NK-92 (cell line): Measurements from ENCODE around the gene IGFBP7.

Experiments
- DNase-seq: peaks from one replicate; lab custom pipeline; 2025; ENCODE audit not compliant: unreplicated experiment; lab: John Stamatoyannopoulos, UW

IGFBP7 gene

DNA sequence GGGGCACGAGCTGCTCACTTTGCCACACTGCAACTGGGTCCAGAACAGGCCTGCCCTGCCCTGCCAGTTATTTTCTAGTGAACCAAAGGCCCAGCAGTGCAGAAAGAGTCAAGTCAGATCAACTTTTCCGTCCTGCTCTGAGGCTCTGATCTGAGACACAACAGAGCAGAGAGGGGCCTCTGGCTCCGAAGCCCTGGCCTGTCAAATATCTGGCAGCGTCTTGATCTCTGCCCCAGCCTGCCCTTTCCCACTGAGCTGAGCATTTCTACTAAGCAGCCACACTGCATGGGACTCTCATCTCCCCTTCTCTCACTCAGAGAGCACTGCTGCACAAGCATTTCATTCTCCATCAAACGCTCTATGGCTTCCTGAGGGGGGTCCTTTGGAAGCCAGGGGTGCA lies 11.8 kb downstream of the IGFBP7 start:
- DNase-seq, result no peak

DNA sequence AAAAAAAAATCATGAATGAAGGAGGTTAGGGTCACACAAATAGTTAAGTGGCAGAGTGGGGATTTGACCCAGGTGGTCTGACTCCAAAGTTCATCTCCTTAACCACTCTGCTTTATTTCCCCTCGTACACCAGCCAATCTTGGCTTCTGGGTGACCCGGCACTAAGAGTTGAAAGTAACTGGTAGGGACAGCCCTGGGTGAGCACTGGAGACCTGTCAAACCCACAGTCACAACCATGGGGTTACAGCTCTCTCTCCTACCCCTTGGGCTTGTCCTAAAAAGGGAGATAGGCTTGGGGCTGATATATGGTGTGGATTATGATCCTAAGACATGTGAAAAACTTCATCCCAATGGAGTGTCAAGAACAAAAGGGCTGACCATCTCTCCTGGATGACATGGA lies 12.5 kb downstream of the IGFBP7 start:
- no peak for DNase-seq

DNA sequence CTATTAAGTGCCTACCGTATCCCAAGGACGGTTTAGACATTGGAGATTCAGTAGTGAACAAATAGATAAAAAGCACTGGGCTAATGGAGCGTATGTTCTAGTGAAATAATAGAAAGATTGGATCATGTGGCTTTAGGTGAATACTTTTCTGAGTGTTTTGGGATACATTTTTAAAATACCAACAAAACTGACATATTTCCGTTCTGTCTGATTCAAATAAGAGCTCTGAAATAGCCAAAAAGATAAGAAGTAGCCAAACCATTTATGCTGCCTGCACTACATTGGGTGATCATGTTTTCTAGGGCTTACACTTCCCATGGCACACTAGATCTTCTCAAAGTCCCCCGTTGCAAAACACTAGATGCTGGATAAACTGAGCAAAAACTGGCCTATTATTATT lies 14.2 kb downstream of the IGFBP7 start:
- no peak for DNase-seq

DNA sequence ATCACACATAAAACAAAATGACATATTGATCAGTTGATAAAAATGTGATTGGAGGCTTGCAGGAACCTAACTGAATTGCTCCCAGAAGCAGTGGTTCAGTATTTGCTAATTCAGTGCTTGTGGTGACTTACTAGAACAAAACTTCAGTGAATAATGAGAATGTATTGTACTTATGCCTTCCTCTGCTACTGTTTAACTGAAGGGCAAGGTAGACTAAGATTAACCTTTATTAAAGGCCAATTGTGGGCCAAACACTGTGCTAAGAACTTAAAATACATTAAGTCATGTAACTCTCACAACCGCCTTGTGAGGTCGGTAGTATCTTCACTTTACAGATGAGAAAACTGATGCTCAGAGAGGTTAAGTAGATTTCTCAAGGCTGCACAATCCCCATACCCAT lies 14.9 kb downstream of the IGFBP7 start:
- no peak for DNase-seq

DNA sequence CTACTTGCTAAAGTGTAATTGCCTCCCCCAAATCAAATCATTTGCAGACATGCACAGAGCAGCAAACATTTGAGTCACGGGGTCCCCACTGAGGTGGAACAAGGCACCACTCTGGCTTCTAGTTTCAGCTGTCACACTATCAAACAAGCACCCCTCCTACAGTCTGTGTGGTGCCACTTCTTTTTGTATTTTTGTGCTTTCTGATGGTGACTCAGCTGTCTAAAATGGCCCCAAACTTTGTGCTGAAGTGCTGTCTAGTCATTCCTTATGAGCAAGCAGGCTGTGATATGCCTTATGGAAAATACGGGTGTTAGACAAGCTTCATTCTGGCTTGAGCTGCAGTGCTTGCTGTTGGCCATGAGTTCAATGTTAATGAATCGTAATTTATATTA lies 15.4 kb downstream of the IGFBP7 start:
- no peak for DNase-seq

DNA sequence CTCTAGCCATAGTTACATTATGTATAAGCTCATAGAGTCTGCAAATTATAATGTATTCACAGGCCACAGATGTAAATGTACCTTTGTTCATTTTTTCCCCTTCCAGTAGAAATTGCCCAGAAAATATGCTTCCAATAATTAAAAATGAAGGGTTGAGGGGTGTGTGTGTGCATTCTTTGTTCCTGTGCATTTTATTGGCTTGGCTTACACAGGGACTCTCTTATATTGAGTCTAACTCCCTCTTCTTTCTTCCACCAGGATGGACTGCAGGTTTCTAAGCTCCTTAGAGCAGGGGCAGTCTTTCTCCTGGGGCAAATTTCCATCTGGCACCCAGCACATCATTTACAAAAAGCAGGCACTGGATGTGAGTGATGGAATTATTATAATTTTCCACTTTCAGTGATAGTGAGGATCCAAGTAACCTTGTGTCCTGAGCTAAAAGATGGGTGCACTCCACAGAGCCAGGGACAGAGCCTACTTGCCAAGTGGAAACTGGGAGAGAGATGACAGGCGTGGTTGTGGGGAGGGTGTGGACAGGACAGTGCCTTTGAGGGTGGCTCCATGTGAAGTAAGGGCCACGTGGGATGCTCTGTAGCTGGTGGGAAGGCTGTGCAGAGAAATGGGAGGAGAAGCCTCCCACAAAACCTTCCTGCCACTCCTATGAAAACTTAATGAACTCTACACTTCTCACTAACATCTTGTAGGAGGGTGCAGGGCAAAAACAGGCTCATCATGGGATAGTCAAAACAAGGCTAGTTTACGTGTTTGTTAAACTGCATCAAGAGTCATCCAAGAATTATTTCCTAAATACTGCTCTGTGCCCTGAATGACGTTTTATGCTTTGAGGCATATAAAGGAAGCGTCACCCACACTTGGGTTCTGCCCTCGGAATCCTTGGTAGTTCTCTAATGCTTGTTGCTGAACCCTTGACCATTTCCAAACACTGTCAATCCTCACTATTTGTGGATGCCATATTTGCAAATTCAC lies 16.0 kb downstream of the IGFBP7 start:
- no peak for DNase-seq

DNA sequence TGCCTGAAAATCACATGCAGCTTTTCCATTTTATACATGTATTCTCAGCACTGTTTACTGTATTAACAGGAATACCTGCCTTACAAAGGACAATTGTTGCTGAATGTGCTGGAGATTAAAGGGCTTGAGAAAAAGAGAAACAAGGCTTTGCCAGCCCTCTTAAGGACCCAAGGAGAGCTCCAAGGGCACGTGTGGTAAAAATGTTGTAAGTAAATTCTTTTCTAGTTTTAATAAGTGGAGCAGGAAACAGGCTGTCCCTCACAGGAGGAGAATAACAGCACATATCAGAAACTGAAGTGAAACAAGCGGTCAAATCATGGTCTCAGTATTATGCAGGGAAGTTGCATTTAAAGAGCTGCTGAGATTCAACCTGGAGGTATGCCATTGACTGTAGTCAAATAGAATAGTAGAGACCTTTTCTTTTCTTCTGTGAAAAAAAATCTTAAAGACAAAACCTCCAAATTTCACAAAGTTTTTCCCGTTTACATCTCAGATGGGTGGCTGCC lies 18.5 kb downstream of the IGFBP7 start:
- no peak for DNase-seq

DNA sequence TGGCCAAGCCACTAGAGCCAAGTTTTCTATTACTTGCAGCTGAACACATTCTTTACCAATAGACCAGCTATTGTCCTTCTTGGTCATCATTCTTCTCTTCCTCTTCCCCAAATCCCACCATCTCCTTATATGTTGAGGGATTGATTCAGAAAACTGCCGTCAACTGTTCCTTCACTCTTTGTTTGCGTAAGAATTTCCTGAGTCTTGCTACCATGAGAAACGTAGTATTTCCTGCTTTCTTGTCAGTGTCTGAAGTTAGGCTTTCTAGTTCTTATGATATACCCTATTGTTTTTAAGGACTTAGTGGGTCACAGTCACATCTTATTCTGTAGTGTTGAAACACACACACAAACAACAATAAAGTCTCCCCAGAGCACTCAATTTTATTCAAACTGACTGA lies 20.1 kb downstream of the IGFBP7 start:
- no peak for DNase-seq

DNA sequence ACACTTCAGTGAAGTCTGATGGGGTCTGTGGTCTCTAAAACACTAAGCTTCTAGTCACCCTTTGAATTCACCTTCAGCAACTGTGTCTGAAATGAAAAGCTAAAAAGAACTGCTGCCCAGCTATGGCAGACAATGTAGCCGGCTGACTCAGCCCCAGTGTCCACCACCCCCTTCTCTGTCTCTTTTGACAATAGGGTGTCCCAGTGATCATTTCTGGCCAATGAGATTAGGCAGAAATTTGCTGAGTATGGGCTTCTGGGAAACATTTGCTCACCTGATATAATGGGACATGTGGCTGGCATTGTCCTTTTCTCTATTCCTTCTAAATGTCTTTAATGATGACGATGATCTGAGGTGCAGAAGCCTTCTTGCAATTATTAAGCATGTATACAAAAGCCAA lies 20.6 kb downstream of the IGFBP7 start:
- no peak for DNase-seq

DNA sequence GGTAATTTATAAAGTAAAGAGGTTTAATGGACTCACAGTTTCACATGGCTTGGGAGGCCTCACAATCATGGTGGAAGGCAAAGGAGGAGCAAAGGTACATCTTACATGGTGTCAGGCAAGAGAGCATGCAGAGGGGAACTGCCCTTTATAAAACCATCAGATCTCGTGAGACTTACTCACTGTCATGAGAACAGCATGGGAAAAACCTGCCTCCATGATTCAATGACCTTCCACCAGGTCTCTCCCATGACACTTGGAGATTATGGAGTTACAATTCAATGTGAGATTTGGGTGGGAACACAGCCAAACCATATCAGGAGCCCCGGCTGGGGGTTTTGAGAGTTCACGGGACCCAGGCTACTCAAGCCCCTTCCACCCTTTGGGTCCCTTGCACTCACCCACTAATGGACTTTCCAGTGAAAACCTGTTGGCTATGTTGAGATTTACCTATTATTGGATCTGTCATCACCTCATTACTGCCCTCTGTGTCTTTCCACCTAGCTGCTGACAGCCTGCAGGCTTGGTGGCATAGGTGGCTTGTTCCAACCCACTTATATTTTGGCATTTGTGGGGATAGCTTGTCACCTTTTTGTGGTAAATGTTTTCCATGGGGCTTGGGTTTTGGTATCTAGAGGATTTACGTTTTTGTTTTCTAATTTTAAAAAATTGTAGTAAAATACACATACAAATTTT lies 24.0 kb downstream of the IGFBP7 start:
- no peak for DNase-seq

DNA sequence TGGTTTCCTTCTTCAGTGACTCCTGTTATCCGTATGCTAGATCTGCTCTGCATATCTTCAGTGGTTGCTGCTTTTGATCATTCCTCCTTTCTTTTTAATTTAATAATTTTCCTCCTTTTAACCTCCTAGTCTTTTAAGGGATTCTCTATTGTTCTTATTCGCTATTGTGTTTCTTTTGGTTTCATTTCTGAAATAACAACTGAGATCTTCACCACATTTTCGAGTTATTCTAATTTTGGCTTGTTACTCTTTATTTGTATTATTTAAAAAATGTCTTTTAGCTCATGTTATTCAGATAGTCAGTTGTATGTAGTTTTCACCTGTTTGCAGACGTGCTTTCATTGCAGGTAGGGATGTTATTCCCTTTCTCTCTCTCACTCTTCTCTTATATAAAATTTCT lies 24.9 kb downstream of the IGFBP7 start:
- no peak for DNase-seq

DNA sequence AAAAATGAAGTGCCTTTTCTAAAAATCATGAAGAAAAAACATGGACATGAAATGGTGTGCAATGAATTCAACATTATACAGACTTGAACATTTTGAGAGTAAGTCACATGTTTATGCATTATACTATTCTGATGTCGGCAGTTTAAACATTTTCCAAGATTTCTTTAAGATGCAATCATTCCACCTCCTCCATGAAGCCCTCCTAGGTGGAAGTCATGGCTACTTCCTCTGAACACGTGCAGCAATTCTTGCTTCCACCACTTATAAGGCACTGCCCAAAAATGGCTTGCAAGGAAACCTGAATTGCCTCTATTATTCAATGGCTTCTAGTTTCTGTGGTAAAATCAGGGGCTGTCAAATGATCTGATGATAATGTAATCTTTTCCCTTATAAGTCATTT lies 25.8 kb downstream of the IGFBP7 start:
- no peak for DNase-seq

DNA sequence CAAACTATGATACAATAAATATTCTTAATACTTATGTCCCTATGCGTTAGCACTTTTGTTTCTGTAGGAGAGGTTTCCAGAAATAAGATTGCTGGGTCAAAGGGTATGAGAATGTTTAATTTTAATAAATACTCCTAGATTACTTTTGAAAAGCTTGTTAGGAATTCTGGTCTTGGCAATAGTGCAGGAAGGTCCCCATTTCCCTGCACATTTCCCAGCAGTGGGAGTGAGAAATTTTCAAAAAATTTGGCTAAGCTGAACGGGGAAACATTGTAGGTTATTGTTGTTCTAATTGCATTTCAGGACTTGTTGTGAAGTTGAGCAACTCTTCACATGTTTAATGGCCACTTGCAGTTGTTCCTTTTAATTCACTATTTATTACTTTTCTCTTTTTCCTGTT lies 27.1 kb downstream of the IGFBP7 start:
- DNase-seq, result no peak

DNA sequence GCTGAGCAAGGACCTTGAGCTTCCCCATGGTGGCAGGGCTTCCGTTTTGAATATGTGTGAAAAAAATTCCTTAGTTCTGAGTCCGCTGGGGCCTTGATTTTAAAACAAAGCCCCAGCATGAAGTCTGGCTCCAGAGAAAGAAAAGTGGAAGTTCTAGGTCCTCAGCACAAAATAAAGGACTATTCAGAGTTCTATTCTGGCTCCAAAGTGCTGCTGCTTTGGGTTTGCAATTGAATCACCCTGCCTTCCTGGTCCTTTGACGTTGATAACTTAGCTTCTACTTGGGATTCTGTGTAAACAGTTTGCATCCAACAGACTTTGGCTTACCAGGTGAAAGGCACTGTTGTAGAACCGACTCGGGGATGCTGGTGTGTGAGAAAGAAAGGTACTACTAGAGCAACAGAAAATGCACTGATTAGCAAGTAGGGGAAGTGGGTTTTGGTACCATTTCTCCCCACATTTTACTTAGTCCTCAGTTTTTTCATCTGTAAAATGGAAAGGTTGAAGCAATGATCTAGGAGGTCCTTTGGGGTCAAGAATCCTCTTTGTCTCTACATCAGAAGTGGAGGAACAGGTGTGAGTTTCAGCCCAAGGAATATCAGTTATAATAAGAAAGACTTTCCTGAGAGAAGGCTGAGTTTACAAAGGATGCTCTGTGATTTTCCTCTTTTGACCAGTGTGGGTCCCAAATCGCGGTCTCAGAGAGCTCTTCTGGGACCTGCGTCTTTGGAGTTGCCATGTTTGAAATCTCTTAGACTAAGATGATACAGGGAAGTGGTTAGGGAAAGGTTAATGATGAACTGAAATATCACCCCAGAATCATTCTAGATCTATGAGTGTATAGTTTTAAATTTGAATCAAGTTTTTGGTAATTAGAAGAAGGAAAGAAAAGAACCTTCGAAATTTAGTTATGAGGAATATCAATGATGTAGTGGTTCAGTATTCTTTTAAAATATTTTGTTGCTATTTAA lies 28.2 kb downstream of the IGFBP7 start:
- no peak for DNase-seq

DNA sequence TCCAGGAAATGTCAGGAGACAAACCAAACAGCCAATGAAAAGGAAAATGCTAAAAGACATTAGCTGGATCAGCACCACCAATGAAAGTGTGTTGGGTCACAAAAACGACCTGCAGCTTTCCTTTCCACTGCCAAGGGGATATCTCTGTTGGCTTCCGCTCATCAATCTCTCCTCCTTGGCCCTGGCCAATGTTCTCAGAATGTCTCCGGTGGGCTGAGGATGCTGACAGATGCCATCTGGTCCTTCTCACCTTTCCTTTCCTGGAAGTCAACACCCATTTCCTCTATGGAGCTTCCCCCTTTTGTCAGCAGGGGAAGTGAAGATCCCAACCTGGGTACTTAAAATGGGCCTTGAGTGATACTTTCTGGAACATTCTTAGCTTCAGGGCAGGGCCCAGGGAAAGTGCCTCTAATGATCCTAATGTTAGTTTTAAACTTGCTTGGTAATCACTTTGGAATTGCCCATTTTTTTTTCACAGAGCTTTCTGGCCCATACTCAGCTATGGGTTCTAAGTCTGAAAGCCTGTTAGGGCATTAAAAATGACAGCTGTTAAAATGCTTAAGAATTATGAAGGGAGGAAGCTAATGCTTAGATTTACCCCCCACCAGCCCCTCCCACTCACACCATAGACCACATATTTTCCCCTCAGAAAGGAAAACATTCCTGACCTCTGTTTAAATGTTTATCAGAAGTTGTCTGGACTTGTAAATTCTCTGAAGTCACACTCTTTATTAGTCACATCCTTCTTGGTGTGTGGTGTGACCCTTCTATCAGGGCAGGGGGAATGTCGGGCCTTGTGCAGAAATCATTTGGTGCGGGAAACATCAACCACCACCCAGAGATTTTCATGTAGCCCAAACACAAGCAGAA lies 29.2 kb downstream of the IGFBP7 start:
- DNase-seq, result no peak

DNA sequence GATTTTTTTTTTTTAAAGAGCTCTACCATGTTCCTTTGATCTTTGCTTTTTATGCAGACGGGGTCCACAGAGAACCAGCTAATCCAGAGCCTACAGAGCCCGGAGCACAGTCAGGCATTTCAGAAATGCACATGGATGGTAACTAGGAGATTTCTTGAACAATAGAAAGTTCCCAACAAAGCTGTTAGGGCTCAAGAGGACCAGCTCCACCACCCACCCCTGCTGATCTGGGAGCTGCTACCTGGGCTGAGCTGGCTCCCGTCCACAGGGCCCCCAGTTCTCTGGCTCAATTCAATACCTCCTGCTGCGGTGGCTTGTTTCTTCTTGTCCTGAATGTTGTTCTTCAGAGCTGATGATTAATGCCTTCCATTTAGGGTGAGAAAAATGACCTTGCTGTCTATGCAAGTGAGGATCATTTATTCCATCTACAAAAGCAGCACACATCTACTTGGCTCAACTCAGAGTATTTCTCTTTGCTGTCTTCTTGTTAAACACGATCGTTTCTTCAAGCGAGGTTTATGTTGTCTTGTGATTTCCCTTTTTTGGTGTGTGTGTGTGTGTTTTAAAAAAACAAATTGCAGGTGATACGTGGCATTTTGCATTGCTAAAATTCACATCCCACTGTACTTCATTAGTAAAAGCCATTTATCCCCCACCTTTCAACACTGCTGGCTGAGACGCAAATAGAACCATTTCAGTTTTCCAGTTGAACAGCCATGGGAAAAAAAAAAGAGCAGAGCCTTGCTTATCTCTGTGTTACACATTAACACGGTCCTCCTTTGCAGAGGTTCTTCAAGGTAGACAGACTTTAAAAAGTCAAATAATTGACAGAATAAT lies 31.3 kb downstream of the IGFBP7 start:
- no peak for DNase-seq

DNA sequence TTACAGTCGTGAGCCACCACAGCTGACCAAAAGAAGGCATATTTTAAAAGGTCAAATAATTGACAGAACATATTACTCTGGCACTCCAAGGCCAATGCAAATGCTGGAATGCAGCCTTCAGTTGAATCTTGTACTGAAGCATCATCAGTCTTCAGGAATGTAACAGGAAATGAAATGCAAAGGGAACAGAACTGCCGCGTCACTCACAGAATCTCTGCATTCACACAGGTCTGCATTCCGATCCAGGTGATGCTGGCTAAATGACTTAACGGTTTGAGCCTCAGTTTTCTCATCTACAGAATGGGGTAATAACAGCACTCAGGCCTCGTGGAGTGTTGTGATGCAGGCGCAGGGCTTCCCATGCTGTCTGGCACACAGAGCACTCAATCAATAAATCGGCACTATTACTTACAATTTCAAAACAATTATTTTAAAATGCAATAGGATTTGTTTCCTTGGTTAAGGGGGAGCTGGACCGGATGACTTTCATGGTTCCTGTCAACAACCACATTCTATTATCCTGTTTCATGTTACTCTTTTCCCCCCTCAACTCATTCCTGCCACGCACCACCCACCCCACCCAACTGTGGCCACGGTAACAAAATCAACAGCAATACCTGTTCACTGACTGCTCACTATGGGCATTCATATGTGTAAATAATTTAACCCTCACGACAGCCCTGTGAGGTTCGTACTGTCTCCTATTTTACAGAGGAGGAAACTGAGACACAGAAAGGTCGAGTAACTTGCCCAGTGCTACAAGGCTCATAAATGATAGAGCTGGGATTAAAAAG lies 32.4 kb downstream of the IGFBP7 start:
- DNase-seq, result no peak

DNA sequence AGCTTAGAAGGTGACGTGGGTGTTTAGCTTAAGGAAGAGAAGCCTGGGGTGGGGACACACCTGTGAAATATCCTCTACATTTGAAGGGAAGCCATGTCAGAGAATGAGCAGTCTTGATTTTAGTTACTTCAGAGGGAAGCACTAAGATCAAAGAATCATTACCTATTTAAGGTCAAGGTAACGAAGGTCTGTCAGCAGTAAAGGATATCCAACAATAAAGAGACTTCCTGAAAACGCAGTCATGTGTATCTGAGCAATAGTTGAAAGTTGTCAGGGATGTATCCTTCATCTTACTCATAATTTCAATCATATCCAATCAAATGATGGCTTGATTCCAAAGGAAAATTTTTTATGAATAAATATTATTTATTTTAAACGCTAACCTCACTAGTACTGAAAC lies 33.5 kb downstream of the IGFBP7 start:
- DNase-seq, result no peak
